NCI-H345 (cell line): ENCODE data around the gene EPHA6.
"Not testable (repeated sequence)": the region's sequence is repeated elsewhere in the genome, so short reads cannot be mapped to it uniquely, and the experiment has no call there.

ENCODE experiments used
- DNase-seq: peaks from one replicate; lab custom pipeline; 2025; lab: John Stamatoyannopoulos, UW

EPHA6 gene

GRCh38 chr3:97181704-97182103, 367.3 kb downstream of the EPHA6 start:
- no peak for DNase-seq

- DNase-seq = no peak
Observed at GRCh38 chr3:97187771-97188170, 373.4 kb downstream of the EPHA6 start.

- no peak for DNase-seq
Observed at GRCh38 chr3:97189835-97190234, 375.4 kb downstream of the EPHA6 start.

GRCh38 chr3:97197083-97197482, 382.7 kb downstream of the EPHA6 start:
- DNase-seq = no peak

GRCh38 chr3:97197830-97198229, 383.4 kb downstream of the EPHA6 start:
- no peak for DNase-seq

GRCh38 chr3:97200387-97200786, 386.0 kb downstream of the EPHA6 start:
- no peak for DNase-seq

- DNase-seq = no peak
Observed at GRCh38 chr3:97201814-97202213, 387.4 kb downstream of the EPHA6 start.

GRCh38 chr3:97228966-97229365, 414.6 kb downstream of the EPHA6 start:
- no peak for DNase-seq

GRCh38 chr3:97230486-97230885, 416.1 kb downstream of the EPHA6 start:
- no peak for DNase-seq

GRCh38 chr3:97232393-97233034, 418.1 kb downstream of the EPHA6 start:
- DNase-seq = peak; percentile 4

GRCh38 chr3:97235179-97235578, 420.8 kb downstream of the EPHA6 start:
- DNase-seq = no peak

- no peak for DNase-seq
Observed at GRCh38 chr3:97235611-97236315, 421.4 kb downstream of the EPHA6 start.

GRCh38 chr3:97241417-97241816, 427.0 kb downstream of the EPHA6 start:
- DNase-seq = no peak

GRCh38 chr3:97245201-97245910, 431.0 kb downstream of the EPHA6 start:
- DNase-seq = no peak

GRCh38 chr3:97256060-97256459, 441.7 kb downstream of the EPHA6 start:
- no peak for DNase-seq

GRCh38 chr3:97257942-97258697, 443.7 kb downstream of the EPHA6 start:
- DNase-seq = no peak

GRCh38 chr3:97259263-97259662, 444.9 kb downstream of the EPHA6 start:
- no peak for DNase-seq

GRCh38 chr3:97264180-97264579, 449.8 kb downstream of the EPHA6 start:
- no peak for DNase-seq

GRCh38 chr3:97265237-97266005, 451.0 kb downstream of the EPHA6 start:
- DNase-seq = no peak

GRCh38 chr3:97269202-97269601, 454.8 kb downstream of the EPHA6 start:
- no peak for DNase-seq

GRCh38 chr3:97276879-97277550, 462.6 kb downstream of the EPHA6 start:
- DNase-seq = not testable (repeated sequence)
